CD14-positive monocyte (primary cell): ENCODE measurements around the gene RXRG. TPM values are rescaled to one million over a fixed set of nuclear protein-coding genes. Genes with fewer than 3 reads are reported as not detected.

Source experiments
- DNase-seq, 3 donors: peaks; one replicate each; pipeline ENCODE4 v3.0.0-alpha.2; 2011 to 2022
- H2AFZ ChIP-seq: 2 replicates; pipeline ENCODE4 v1.6.0; 2012; ENCODE audit warnings: mild to moderate bottlenecking, low read depth, low read length, inconsistent platforms; ENCODE audit not compliant: insufficient read depth, poor library complexity, severe bottlenecking
- H3K27ac ChIP-seq, 2 donors: 1 replicate in 1 of 2; 2 replicates in 1 of 2; pipeline ENCODE4 v1.5.1; 2012 to 2013; ENCODE audit warnings: low read length in 2 of 2, control low read depth in 1 of 2, inconsistent platforms in 1 of 2, low read depth in 1 of 2, mild to moderate bottlenecking in 1 of 2
- H3K27me3 ChIP-seq, 2 donors: one replicate each; pipeline versions ENCODE4 v1.6.0 to v1.6.1; 2011 to 2013; ENCODE audit warnings: low read length in 2 of 2; ENCODE audit not compliant: control insufficient read depth in 2 of 2, insufficient read depth in 2 of 2
- H3K36me3 ChIP-seq, 2 donors: replicated peaks in 1 of 2; 1 replicate in 1 of 2; 2 replicates in 1 of 2; pipeline versions ENCODE4 v1.5.1 to v1.6.1; 2012 to 2013; ENCODE audit warnings: low read length in 2 of 2, control low read depth in 1 of 2, inconsistent platforms in 1 of 2, mild to moderate bottlenecking in 1 of 2; ENCODE audit not compliant: insufficient read depth in 2 of 2, control insufficient read depth in 1 of 2
- H3K4me1 ChIP-seq, 2 donors: 1 replicate in 1 of 2; 2 replicates in 1 of 2; pipeline versions ENCODE4 v1.5.1 to v1.6.1; 2012 to 2013; ENCODE audit warnings: low read length in 2 of 2, control low read depth in 1 of 2, inconsistent platforms in 1 of 2, mild to moderate bottlenecking in 1 of 2, moderate library complexity in 1 of 2; ENCODE audit not compliant: insufficient read depth in 2 of 2, control insufficient read depth in 1 of 2
- H3K4me2 ChIP-seq: replicated peaks from 2 replicates; pipeline ENCODE3; 2012; ENCODE audit warnings: low read length, moderate library complexity, mild to moderate bottlenecking; ENCODE audit not compliant: poor library complexity, severe bottlenecking; ENCODE audit errors: extremely low read depth
- H3K4me3 ChIP-seq, 3 experiments: fragments of 200-600 bp in 1 of 3; sonication (generic) in 1 of 3; replicated peaks in 1 of 3; 1 replicate in 2 of 3; 2 replicates in 1 of 3; pipeline ENCODE4 v1.5.1; 2011 to 2013; ENCODE audit warnings: low read length in 3 of 3, mild to moderate bottlenecking in 3 of 3, control low read depth in 2 of 3, low read depth in 2 of 3, inconsistent platforms in 1 of 3, moderate library complexity in 1 of 3
- H3K79me2 ChIP-seq: 2 replicates; pipeline ENCODE4 v1.6.0; 2012; ENCODE audit warnings: mild to moderate bottlenecking, control low read depth, inconsistent platforms, low read length, moderate library complexity; ENCODE audit not compliant: insufficient read depth
- H3K9ac ChIP-seq: 2 replicates; pipeline ENCODE4 v1.6.0; 2017; ENCODE audit warnings: low read length, mild to moderate bottlenecking; ENCODE audit not compliant: insufficient read depth, poor library complexity, severe bottlenecking
- H3K9me3 ChIP-seq, 2 donors: replicated peaks in 1 of 2; 1 replicate in 1 of 2; 2 replicates in 1 of 2; pipeline versions ENCODE4 v1.5.1 to v1.6.1; 2012 to 2013; ENCODE audit warnings: low read length in 2 of 2, control low read depth in 1 of 2; ENCODE audit not compliant: control insufficient read depth in 1 of 2, insufficient read depth in 1 of 2
- H4K20me1 ChIP-seq: 2 replicates; pipeline ENCODE4 v1.6.0; 2012; ENCODE audit warnings: mild to moderate bottlenecking, low read length, control low read depth, moderate library complexity; ENCODE audit not compliant: insufficient read depth
- H3K27ac Mint-ChIP-seq, 7 donors: one replicate each; pipeline ENCODE4 v1.8.0; 2020; ENCODE audit warnings: mild to moderate bottlenecking in 7 of 7, mixed read lengths in 7 of 7, moderate library complexity in 6 of 7, inconsistent platforms in 2 of 7
- H3K27me3 Mint-ChIP-seq, 3 donors: one replicate each; pipeline ENCODE4 v1.8.0; 2021 to 2022; ENCODE audit warnings: low read depth in 3 of 3, mild to moderate bottlenecking in 3 of 3, mixed read lengths in 3 of 3, moderate library complexity in 3 of 3, inconsistent platforms in 1 of 3
- H3K36me3 Mint-ChIP-seq, 2 donors: one replicate each; pipeline ENCODE4 v1.8.0; 2020; ENCODE audit warnings: mixed read lengths in 2 of 2, inconsistent platforms in 1 of 2, mild to moderate bottlenecking in 1 of 2
- H3K4me1 Mint-ChIP-seq: one replicate; pipeline ENCODE4 v1.8.0; 2020; ENCODE audit warnings: mild to moderate bottlenecking, mixed read lengths
- H3K4me3 Mint-ChIP-seq, 2 donors: one replicate each; pipeline ENCODE4 v1.8.0; 2020; ENCODE audit warnings: mild to moderate bottlenecking in 2 of 2, mixed read lengths in 2 of 2, moderate library complexity in 1 of 2
- H3K9me3 Mint-ChIP-seq, 7 donors: one replicate each; pipeline ENCODE4 v1.8.0; 2020 to 2022; ENCODE audit warnings: mixed read lengths in 7 of 7, mild to moderate bottlenecking in 6 of 7, moderate library complexity in 6 of 7, inconsistent platforms in 2 of 7
- WGBS: methylation state at CpG from one replicate; pipeline ENCODE4 v1.1.5; 2013; ENCODE audit warnings: missing lambda C conversion rate; ENCODE audit not compliant: insufficient coverage; 5-methylcytosine and 5-hydroxymethylcytosine counted together
- intact Hi-C, 2 donors: fragments of 100-400 bp; cut with micrococcal nuclease; formaldehyde crosslinking; loops; one replicate each; pipeline versions ENCODE4 v1.15.0 to v1.15.1; 2023
- polyA plus RNA-seq, 3 donors: library from polyadenylated mRNA; depleted of rRNA in 1 of 3; unstranded in 2 of 3; stranded (reverse) in 1 of 3; fragments of 300-500 nt in 2 of 3; fragments of >200 nt in 1 of 3; fragmentation: Illumina TruSeq in 2 of 3; gene quantifications; 1 replicate in 2 of 3; 2 replicates in 1 of 3; pipeline ENCODE4 v1.2.3, GENCODE V29; 2012 to 2021
- TF ChIP-seq, protein P1 (sequence below): fragments of 200-600 bp; IDR thresholded peaks from one replicate; pipeline ENCODE4 v1.8.0; 2022; ENCODE audit warnings: antibody characterized with exemption, mild to moderate bottlenecking

The RXRG gene
- polyA plus RNA-seq, 3 donors = not detected

- no peak overlapping the region for H3K4me2 ChIP-seq
- DNase-seq = no peak
- intact Hi-C loops = no loop called here
- peaks cover 0 to 2% (median 0%) of the 10 kb centered on the region in 7 donors for H3K9me3 Mint-ChIP-seq
- H3K27me3 ChIP-seq = peaks cover 4% of the 10 kb centered on the region in 2 donors
- no peak overlapping the region for H3K4me3 Mint-ChIP-seq
- no peaks in the 10 kb centered on the region for H3K4me1 ChIP-seq
- H3K4me1 Mint-ChIP-seq = peaks cover 2% of the 10 kb centered on the region
- peaks cover 5 to 22% (median 12%) of the 10 kb centered on the region in 3 donors for H3K27me3 Mint-ChIP-seq
- 91% methylated on average over 3 of the region's 3 CpGs for WGBS
- no peak overlapping the region for H3K4me3 ChIP-seq
- H3K27ac Mint-ChIP-seq = no peak overlapping the region
- no peak overlapping the region for H3K9ac ChIP-seq
- no peaks in the 10 kb centered on the region for H3K9me3 ChIP-seq
- H4K20me1 ChIP-seq = no peaks in the 10 kb centered on the region
- no peaks in the 10 kb centered on the region for H3K36me3 ChIP-seq
- no peak overlapping the region for H3K27ac ChIP-seq
- H3K36me3 Mint-ChIP-seq = no peaks in the 10 kb centered on the region
- TF ChIP-seq, protein P1, sequence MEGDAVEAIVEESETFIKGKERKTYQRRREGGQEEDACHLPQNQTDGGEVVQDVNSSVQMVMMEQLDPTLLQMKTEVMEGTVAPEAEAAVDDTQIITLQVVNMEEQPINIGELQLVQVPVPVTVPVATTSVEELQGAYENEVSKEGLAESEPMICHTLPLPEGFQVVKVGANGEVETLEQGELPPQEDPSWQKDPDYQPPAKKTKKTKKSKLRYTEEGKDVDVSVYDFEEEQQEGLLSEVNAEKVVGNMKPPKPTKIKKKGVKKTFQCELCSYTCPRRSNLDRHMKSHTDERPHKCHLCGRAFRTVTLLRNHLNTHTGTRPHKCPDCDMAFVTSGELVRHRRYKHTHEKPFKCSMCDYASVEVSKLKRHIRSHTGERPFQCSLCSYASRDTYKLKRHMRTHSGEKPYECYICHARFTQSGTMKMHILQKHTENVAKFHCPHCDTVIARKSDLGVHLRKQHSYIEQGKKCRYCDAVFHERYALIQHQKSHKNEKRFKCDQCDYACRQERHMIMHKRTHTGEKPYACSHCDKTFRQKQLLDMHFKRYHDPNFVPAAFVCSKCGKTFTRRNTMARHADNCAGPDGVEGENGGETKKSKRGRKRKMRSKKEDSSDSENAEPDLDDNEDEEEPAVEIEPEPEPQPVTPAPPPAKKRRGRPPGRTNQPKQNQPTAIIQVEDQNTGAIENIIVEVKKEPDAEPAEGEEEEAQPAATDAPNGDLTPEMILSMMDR = no peak
- no peaks in the 10 kb centered on the region for H3K79me2 ChIP-seq
- no peak overlapping the region for H2AFZ ChIP-seq
These were observed 10.2 kb upstream of the RXRG start for GRCh38 chr1:165455111-165455510.

- intact Hi-C loops = no loop called here
- H3K27ac Mint-ChIP-seq = no peak overlapping the region
- WGBS = 84% methylated on average over 2 of the region's 3 CpGs
- no peak for DNase-seq
- no peaks in the 10 kb centered on the region for H3K36me3 Mint-ChIP-seq
- H2AFZ ChIP-seq = no peak overlapping the region
- H3K27me3 Mint-ChIP-seq = peaks cover 5 to 26% (median 12%) of the 10 kb centered on the region in 3 donors
- H3K79me2 ChIP-seq = no peaks in the 10 kb centered on the region
- H3K4me3 ChIP-seq = no peak overlapping the region
- peaks cover 2% of the 10 kb centered on the region for H3K4me1 Mint-ChIP-seq
- no peak overlapping the region for H3K27ac ChIP-seq
- H4K20me1 ChIP-seq = no peaks in the 10 kb centered on the region
- no peaks in the 10 kb centered on the region for H3K36me3 ChIP-seq
- H3K4me3 Mint-ChIP-seq = no peak overlapping the region
- TF ChIP-seq, protein P1 = no peak
- peaks cover 0 to 2% (median 0%) of the 10 kb centered on the region in 7 donors for H3K9me3 Mint-ChIP-seq
- H3K9ac ChIP-seq = no peak overlapping the region
- H3K9me3 ChIP-seq = no peaks in the 10 kb centered on the region
- no peak overlapping the region for H3K4me2 ChIP-seq
- peaks cover 4 to 5% of the 10 kb centered on the region in 2 donors for H3K27me3 ChIP-seq
- H3K4me1 ChIP-seq = no peaks in the 10 kb centered on the region
These were observed 9.2 kb upstream of the RXRG start for GRCh38 chr1:165454091-165454610.
